Caco-2 (cell line): ENCODE results near the gene CRAMP1. TPM values are rescaled to one million over a fixed set of nuclear protein-coding genes. Genes with fewer than 3 reads are reported as not detected.

ENCODE experiments used
- BruUV-seq: library from RNA; stranded (reverse); fragments of 400-500 nt; replicated peaks from 2 replicates; lab custom pipeline; 2021; lab: Mats Ljungman, UMichigan
- CTCF ChIA-PET: fragments of 300-600 bp; sonication (Branson Sonifier 250); formaldehyde crosslinking; loops from one replicate; lab custom pipeline; 2022; ENCODE audit warnings: antibody characterized with exemption; lab: Charles Lee
- POLR2A ChIA-PET: fragments of 300-600 bp; sonication (Branson Sonifier 250); formaldehyde crosslinking; loops from one replicate; lab custom pipeline; 2022; ENCODE audit warnings: antibody characterized with exemption; lab: Charles Lee
- DNase-seq, 2 experiments: peaks; one replicate each; pipeline versions ENCODE4 v3.0.0 to v3.0.0-alpha.2; 2020 to 2022
- H3K27me3 ChIP-seq: replicated peaks from 2 replicates; pipeline ENCODE4 v1.6.0; 2011; ENCODE audit warnings: low read length; ENCODE audit not compliant: control insufficient read depth, insufficient read depth
- H3K36me3 ChIP-seq: 2 replicates; pipeline ENCODE4 v1.5.1; 2011; ENCODE audit warnings: low read length; ENCODE audit not compliant: control insufficient read depth, insufficient read depth
- H3K4me1 ChIP-seq: fragments of 250-450 bp; sonication (Bioruptor Pico); 2 replicates; pipeline ENCODE4 v1.5.1; 2020; ENCODE audit warnings: mild to moderate bottlenecking
- H3K4me3 ChIP-seq: 2 replicates; pipeline ENCODE4 v1.5.1; 2011; ENCODE audit warnings: low read depth, mild to moderate bottlenecking, control low read depth, low read length
- H3K9me3 ChIP-seq: fragments of 250-450 bp; sonication (Bioruptor Pico); 2 replicates; pipeline ENCODE4 v1.5.1; 2020; ENCODE audit warnings: mild to moderate bottlenecking, moderate library complexity
- H3K27ac Mint-ChIP-seq: one replicate; pipeline ENCODE4 v1.8.0; 2022; ENCODE audit warnings: mixed read lengths; ENCODE audit not compliant: unreplicated experiment
- H3K27me3 Mint-ChIP-seq: one replicate; pipeline ENCODE4 v1.8.0; 2022; ENCODE audit warnings: mixed read lengths; ENCODE audit not compliant: insufficient read depth, unreplicated experiment
- H3K36me3 Mint-ChIP-seq: one replicate; pipeline ENCODE4 v1.8.0; 2022; ENCODE audit warnings: mild to moderate bottlenecking, mixed read lengths; ENCODE audit not compliant: insufficient read depth, unreplicated experiment
- H3K4me1 Mint-ChIP-seq: one replicate; pipeline ENCODE4 v1.8.0; 2022; ENCODE audit warnings: low read depth, mixed read lengths; ENCODE audit not compliant: unreplicated experiment
- H3K4me3 Mint-ChIP-seq: one replicate; pipeline ENCODE4 v1.8.0; 2022; ENCODE audit warnings: mild to moderate bottlenecking, moderate library complexity, mixed read lengths; ENCODE audit not compliant: unreplicated experiment
- H3K9me3 Mint-ChIP-seq: one replicate; pipeline ENCODE4 v1.8.0; 2022; ENCODE audit warnings: mixed read lengths; ENCODE audit not compliant: unreplicated experiment
- CTCF ChIP-seq, 2 experiments: fragments of 200-600 bp in 1 of 2; IDR thresholded peaks; 1 replicate in 1 of 2; 2 replicates in 1 of 2; pipeline versions ENCODE4 v1.5.1 to v1.8.0; 2011 to 2022; ENCODE audit warnings: antibody characterized with exemption in 1 of 2, control low read depth in 1 of 2, inconsistent platforms in 1 of 2, low read depth in 1 of 2, low read length in 1 of 2, mild to moderate bottlenecking in 1 of 2, moderate library complexity in 1 of 2; ENCODE audit not compliant: insufficient read depth in 1 of 2, severe bottlenecking in 1 of 2, unreplicated experiment in 1 of 2
- intact Hi-C: fragments of 100-400 bp; cut with micrococcal nuclease; formaldehyde crosslinking; loops from one replicate; pipeline ENCODE4 v1.10.0; 2022; ENCODE audit not compliant: unreplicated experiment
- total RNA-seq: library from RNA; stranded (reverse); gene quantifications from 2 replicates; pipeline ENCODE4 v1.2.3, GENCODE V29; 2022

CRAMP1 gene
- total RNA-seq, 1 experiment from 2014 or later, result 24.7 TPM

- H3K36me3 Mint-ChIP-seq, result peaks cover 48% of the 10 kb centered on the region
- no TSS peak for BruUV-seq
- H3K9me3 Mint-ChIP-seq, result peaks cover 9% of the 10 kb centered on the region
- Histone ChIP-seq H3K9me3 (no peaks in the 10 kb centered on the region), H3K27me3 (no peaks in the 10 kb centered on the region), H3K36me3 (peaks cover 3% of the 10 kb centered on the region), H3K4me1 (no peaks in the 10 kb centered on the region), H3K4me3 (no peak overlapping the region)
- H3K27ac Mint-ChIP-seq, result no peak overlapping the region
- CTCF ChIA-PET, result no interaction called here
- H3K4me1 Mint-ChIP-seq, result no peaks in the 10 kb centered on the region
- intact Hi-C loops, result no loop called here
- no peak for TF ChIP-seq CTCF (IDR thresholded peaks at IDR 0.05; ENCODE audit: insufficient read depth in 1 of 2, low read depth in 1 of 2, low read length in 1 of 2, severe bottlenecking in 1 of 2, unreplicated experiment in 1 of 2)
- POLR2A ChIA-PET, result no interaction called here
- no peak overlapping the region for H3K4me3 Mint-ChIP-seq
- no peak for DNase-seq
- no peaks in the 10 kb centered on the region for H3K27me3 Mint-ChIP-seq
These were observed 44.0 kb downstream of the CRAMP1 start for GRCh38 chr16:1655909-1656807.

- H3K9me3 Mint-ChIP-seq, result peaks cover under 1% of the 10 kb centered on the region
- Histone ChIP-seq H3K27me3 (no peaks in the 10 kb centered on the region), H3K9me3 (no peaks in the 10 kb centered on the region), H3K36me3 (peaks cover 2% of the 10 kb centered on the region), H3K4me1 (no peaks in the 10 kb centered on the region), H3K4me3 (no peak overlapping the region)
- peaks cover 43% of the 10 kb centered on the region for H3K36me3 Mint-ChIP-seq
- no peaks in the 10 kb centered on the region for H3K27me3 Mint-ChIP-seq
- no peak overlapping the region for H3K4me3 Mint-ChIP-seq
- TF ChIP-seq CTCF (IDR thresholded peaks at IDR 0.05; ENCODE audit: insufficient read depth in 1 of 2, low read depth in 1 of 2, low read length in 1 of 2, severe bottlenecking in 1 of 2, unreplicated experiment in 1 of 2), result no peak
- POLR2A ChIA-PET, result no interaction called here
- H3K4me1 Mint-ChIP-seq, result no peaks in the 10 kb centered on the region
- DNase-seq, result no peak
- no TSS peak for BruUV-seq
- intact Hi-C loops, result no loop called here
- no peak overlapping the region for H3K27ac Mint-ChIP-seq
- CTCF ChIA-PET, result no interaction called here
These were observed 44.9 kb downstream of the CRAMP1 start for GRCh38 chr16:1656808-1657617.

GRCh38 chr16:1657841-1658240 lies 45.7 kb downstream of the CRAMP1 start:
- no peak overlapping the region for H3K4me3 Mint-ChIP-seq
- H3K4me3 ChIP-seq, result no peak overlapping the region
- no peaks in the 10 kb centered on the region for H3K9me3 ChIP-seq
- POLR2A ChIA-PET, result no interaction called here
- CTCF ChIA-PET, result no interaction called here
- no peaks in the 10 kb centered on the region for H3K27me3 ChIP-seq
- H3K27me3 Mint-ChIP-seq, result no peaks in the 10 kb centered on the region
- H3K4me1 Mint-ChIP-seq, result no peaks in the 10 kb centered on the region
- no peak for DNase-seq
- TF ChIP-seq CTCF (IDR thresholded peaks at IDR 0.05; ENCODE audit: insufficient read depth in 1 of 2, low read depth in 1 of 2, low read length in 1 of 2, severe bottlenecking in 1 of 2, unreplicated experiment in 1 of 2), result no peak
- H3K4me1 ChIP-seq, result no peaks in the 10 kb centered on the region
- no peaks in the 10 kb centered on the region for H3K9me3 Mint-ChIP-seq
- intact Hi-C loops, result no loop called here
- peaks cover 46% of the 10 kb centered on the region for H3K36me3 Mint-ChIP-seq
- H3K36me3 ChIP-seq, result no peaks in the 10 kb centered on the region; the same call in none of the 2 replicates
- no TSS peak for BruUV-seq
- H3K27ac Mint-ChIP-seq, result no peak overlapping the region
